Central memory CD8-positive, alpha-beta T cell (primary cell): Measurements from ENCODE around the gene TBX2.
"Not testable (repeated sequence)": the region's sequence is repeated elsewhere in the genome, so short reads cannot be mapped to it uniquely, and the experiment has no call there.

ENCODE experiments used
- ATAC-seq: fragments of 150-1000 bp; cut with Tn5 transposase; replicated peaks from 2 replicates; pipeline ENCODE4 v1.10.0; 2022; ENCODE audit warnings: mild to moderate bottlenecking, moderate FRiP score, moderate number of reproducible peaks; ENCODE audit not compliant: poor library complexity, severe bottlenecking; ENCODE audit errors: extremely low read depth
- DNase-seq, 2 donors: peaks; one replicate each; pipeline ENCODE4 v3.0.0; 2021; ENCODE audit warnings: low spot score in 2 of 2
- H3K27ac Mint-ChIP-seq: one replicate; pipeline ENCODE4 v1.8.0; 2022; ENCODE audit warnings: low read depth, mild to moderate bottlenecking, moderate library complexity, mixed read lengths
- H3K27me3 Mint-ChIP-seq: one replicate; pipeline ENCODE4 v1.8.0; 2022; ENCODE audit warnings: mixed read lengths
- H3K36me3 Mint-ChIP-seq: one replicate; pipeline ENCODE4 v1.8.0; 2022; ENCODE audit warnings: mild to moderate bottlenecking, moderate library complexity, mixed read lengths; ENCODE audit not compliant: insufficient read depth
- H3K4me1 Mint-ChIP-seq: one replicate; pipeline ENCODE4 v1.8.0; 2022; ENCODE audit warnings: mixed read lengths
- H3K4me3 Mint-ChIP-seq: one replicate; pipeline ENCODE4 v1.8.0; 2022; ENCODE audit warnings: mild to moderate bottlenecking, moderate library complexity, mixed read lengths
- H3K9me3 Mint-ChIP-seq: one replicate; pipeline ENCODE4 v1.8.0; 2022; ENCODE audit warnings: mixed read lengths

Gene TBX2

DNA sequence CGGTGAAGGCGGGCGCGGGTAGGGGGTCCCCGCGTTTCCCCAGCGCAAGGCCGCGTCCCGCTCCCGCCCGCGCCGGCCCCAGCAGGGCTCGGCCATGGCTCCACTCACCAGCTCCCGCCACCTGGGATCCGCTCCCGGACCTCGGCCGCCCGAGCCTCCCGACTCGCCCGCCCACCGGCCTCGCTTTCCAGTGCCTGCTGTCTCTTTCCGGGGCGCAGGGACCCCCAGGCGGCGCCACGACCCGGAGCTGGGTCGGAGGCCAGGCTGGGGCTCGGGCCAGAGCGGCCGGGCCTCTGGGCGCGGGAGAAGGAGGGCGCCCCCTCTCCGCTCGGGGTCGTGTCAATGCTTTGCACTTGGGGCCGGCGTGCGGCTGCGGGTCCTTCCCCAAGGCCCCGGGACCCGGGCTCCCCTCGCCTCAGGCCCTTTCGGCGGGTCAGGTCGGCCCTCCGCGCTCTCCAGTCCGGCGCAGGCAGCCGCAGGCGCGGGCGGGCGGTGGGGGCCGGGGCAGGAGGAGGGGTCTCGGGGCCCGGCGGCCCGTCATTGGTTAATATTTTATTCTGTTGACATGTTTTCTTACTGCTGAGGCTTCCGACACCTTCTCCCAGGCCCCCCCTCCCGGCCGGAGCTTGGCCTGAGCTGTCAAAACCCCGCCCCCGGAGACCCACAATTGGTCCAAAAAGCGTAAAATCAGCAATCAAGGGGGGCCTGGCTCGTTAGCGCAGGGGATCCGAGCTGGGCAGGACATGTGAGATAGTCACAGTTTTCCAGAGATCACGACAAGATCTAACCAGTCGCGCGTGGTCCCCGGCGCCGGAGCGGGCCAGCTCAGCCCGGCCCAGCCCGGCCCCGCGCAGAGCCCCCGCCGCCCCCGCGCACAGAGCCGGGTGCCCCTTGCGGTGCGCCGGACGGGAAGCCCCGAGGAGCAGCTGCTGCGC is at the start of gene TBX2:
Gene TBX2 (plus strand): TSS at position 713 of the 935 bp plus-strand sequence. CDS start 334 bp downstream, outside the sequence.
- DNase-seq = no peak
- Mint-ChIP-seq H3K27ac (peak within 1 kb of the TSS; percentile 36), H3K27me3 (peaks cover 67% of the 10 kb centered on the region), H3K36me3 (peaks cover 17% of the 10 kb centered on the region), H3K4me3 (peak within 1 kb of the TSS; percentile 71), H3K4me1 (peaks cover 31% of the 10 kb centered on the region), H3K9me3 (no peaks in the 10 kb centered on the region)
- no peak for ATAC-seq

DNA sequence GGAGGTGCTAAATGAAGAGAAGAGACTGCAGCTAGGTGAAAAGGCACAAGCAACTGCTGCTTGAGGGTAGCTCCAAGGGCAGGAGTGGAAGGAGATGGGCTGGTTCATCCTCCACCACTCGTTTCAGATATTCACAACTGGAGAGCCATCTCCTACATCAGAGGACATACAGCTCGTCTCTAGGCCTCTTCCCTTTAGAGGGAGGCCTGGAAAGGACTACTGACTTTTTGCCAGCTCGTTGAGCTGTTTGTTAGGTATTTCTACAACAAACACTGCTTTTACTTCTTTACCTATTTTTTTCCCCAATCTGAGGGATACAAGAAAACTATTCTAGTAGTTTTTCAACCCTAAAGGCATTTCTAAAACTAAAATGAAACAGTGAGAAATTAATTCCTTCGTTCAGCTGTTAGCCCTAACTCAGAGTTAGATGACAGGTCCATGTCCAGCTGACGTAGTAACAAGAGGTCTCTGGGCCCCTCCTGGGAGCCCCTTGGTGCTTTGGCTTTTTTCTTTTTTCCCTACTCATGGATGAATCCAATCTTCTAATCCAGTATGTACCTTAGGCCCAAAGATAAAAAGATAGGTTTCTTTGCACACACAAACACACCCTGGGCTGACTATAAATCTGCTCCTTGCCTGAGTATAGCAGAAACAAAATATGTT is 47.8 kb upstream of the TBX2 start:
- Mint-ChIP-seq H3K36me3 (no peaks in the 10 kb centered on the region), H3K9me3 (no peaks in the 10 kb centered on the region), H3K27me3 (no peaks in the 10 kb centered on the region), H3K27ac (no peak overlapping the region), H3K4me3 (no peak overlapping the region), H3K4me1 (no peaks in the 10 kb centered on the region)
- DNase-seq (no peak), ATAC-seq (no peak)

DNA sequence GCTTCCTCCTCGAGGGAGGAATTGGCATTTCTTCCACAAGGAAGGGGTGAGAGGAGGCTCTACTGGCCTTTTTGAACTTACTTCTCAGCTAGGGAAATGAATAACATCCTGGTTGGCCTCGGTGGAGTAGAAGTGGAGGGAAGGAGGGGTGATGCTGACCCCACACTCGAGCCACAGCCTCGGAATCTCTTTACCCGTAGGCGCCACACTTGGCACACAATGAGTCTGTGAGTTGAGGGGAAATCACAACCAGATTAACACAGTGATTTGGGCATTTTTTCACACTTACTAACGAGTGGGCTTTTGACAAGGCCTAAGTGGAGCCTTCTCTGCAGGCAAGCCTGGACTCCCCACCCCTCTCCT is 47.3 kb upstream of the TBX2 start:
- Mint-ChIP-seq H3K4me1 (no peaks in the 10 kb centered on the region), H3K27ac (no peak overlapping the region), H3K27me3 (no peaks in the 10 kb centered on the region), H3K9me3 (no peaks in the 10 kb centered on the region), H3K4me3 (no peak overlapping the region), H3K36me3 (no peaks in the 10 kb centered on the region)
- ATAC-seq (no peak), DNase-seq (no peak)

DNA sequence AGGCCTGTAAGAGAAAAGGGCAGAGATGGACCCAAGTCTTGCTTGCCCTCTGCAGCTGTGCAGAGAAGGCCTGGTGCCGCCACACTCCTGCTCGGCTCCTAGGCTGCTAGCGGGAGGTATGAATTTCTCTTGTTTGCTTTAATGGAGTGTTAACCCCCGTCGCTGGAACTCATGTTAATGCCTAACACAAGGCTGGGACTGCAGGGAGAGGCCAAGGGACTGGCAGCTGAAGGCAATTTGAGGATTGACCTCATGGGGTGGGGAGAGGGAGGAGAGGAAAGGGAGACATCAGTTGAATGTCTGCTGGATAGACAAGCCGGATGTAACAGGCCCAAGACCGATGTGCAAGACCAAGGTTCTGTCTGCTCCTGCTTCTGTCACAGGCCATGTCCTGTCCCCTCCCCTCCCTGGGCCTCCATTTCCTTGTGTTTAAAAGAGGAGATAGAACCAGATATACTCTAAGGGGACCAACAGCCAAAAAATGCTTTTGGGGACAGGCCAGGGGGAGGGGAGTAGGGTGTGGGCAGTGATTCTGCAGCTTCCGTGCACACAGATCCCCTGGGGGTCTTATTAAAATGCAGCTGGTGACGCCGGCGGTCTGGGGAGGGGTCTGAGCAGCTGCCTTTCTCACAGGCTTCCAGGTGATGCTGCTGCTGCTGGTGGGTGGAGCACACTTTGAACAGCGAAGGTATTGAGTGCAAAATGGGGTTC is 46.7 kb upstream of the TBX2 start:
- ATAC-seq (no peak), DNase-seq (no peak)
- H3K27me3 Mint-ChIP-seq = no peaks in the 10 kb centered on the region
- H3K36me3 Mint-ChIP-seq = no peaks in the 10 kb centered on the region
- H3K27ac Mint-ChIP-seq = no peak overlapping the region
- H3K4me3 Mint-ChIP-seq = no peak overlapping the region
- no peaks in the 10 kb centered on the region for H3K9me3 Mint-ChIP-seq
- no peaks in the 10 kb centered on the region for H3K4me1 Mint-ChIP-seq

DNA sequence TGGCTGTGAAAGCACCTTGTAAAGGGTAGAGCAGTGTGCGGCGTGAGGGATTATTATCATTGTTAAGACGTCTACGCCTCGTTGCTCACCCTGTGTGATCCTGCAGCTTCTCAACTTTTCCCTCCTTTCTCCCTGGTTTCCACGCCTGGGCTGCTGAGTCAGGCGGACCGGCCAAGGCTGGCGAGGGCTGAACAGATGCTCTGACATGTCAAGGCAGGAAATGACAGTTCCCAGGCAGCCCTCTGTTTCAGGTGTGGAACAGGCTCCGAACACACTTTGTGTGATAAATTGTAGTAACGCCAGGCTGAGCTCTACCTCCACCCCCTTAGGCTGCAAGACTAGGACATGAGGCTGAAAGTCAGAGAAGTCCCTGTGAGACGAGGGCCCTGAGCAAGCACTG is 46.0 kb upstream of the TBX2 start:
- no peaks in the 10 kb centered on the region for H3K36me3 Mint-ChIP-seq
- H3K9me3 Mint-ChIP-seq = no peaks in the 10 kb centered on the region
- no peaks in the 10 kb centered on the region for H3K27me3 Mint-ChIP-seq
- ATAC-seq = no peak
- no peaks in the 10 kb centered on the region for H3K4me1 Mint-ChIP-seq
- no peak overlapping the region for H3K27ac Mint-ChIP-seq
- H3K4me3 Mint-ChIP-seq = no peak overlapping the region
- no peak for DNase-seq

DNA sequence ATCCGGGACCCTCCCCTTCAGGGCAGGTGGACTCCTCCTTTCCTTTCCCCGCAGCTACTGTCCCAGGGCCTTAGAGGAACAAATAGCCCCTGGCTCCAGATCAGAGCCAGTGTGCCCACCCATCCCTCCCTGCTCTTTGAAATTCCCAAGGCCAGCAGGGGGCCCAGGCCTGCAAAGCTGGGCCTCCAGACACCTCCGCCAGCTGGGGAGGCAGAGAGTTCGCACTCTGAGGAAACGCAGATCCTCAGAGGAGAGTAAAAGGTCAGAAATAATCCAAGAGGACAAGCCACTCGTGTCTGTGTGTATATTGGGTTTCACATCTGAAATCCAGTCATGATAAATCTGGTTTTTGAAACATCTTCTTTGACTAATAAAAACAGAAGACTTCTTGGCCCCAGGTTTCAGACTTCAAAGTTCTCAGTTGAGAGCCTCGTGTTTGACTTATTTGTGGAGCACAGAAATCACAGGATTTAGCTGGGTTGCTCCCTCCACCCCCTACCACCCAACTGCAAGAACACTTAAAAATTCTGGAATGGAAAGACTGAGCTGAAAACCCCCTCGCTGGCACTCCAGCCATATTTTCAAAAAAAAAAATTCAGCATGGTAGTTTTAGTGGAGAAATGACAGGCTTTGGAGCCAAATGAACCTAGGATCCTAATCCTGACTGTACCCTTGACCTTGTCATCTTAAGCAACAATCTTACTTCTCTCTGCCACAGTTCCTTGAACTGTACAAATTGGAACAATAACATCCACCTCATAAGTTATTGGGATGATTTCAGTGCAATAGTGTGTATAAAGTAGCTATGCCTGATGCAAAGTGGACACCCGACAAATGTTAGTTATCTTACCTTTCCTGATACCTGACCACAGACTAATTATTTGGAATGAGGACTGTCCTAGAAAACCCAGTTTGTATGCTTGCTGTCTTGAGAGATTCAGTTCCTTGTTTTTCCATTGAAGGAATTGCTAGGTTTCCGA is 44.5 kb upstream of the TBX2 start:
- H3K4me1 Mint-ChIP-seq = no peaks in the 10 kb centered on the region
- no peaks in the 10 kb centered on the region for H3K27me3 Mint-ChIP-seq
- ATAC-seq (no peak), DNase-seq (no peak)
- no peaks in the 10 kb centered on the region for H3K36me3 Mint-ChIP-seq
- no peaks in the 10 kb centered on the region for H3K9me3 Mint-ChIP-seq
- H3K4me3 Mint-ChIP-seq = no peak overlapping the region
- no peak overlapping the region for H3K27ac Mint-ChIP-seq

DNA sequence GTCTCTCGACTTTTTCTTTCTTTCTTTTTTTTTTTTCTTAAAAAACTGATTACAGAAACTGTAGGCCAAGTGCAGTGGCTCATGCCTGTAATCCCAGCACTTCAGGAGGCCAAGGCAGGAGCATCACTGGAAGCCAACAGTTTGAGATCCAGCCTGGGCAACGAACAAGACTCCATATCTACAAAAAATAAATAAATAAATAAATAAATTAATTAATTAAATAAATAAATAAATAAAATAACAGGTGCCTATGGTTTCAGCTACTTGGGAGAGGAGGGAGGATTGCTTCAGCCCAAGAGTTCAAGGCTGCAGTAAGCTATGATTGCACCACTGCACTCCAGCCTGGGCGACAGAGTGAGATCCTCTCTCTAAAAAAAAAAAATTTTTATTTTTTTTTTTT is 42.6 kb upstream of the TBX2 start:
- H3K36me3 Mint-ChIP-seq, H3K9me3 Mint-ChIP-seq, DNase-seq, H3K27me3 Mint-ChIP-seq, H3K4me1 Mint-ChIP-seq, H3K4me3 Mint-ChIP-seq, ATAC-seq, H3K27ac Mint-ChIP-seq: not testable (repeated sequence)

DNA sequence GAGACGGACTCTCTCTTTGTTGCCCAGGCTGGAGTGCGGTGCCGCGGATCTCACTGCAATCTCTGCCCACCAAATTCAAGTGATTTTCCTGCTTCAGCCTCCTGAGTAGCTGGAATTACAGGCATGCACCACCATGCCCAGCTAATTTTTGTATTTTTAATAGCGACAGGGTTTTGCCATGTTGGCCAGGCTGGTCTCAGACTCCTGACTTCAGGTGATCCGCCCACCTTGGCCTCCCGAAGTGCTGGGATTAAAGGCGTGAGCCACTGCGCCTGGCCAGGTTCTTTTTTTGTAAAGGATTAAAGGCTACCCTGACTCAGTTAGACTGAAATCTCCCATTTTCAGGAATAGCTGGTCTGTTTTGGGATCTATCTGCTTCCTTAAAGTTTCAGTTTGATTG is 40.1 kb upstream of the TBX2 start:
- H3K27me3 Mint-ChIP-seq, H3K27ac Mint-ChIP-seq, H3K9me3 Mint-ChIP-seq: not testable (repeated sequence)

DNA sequence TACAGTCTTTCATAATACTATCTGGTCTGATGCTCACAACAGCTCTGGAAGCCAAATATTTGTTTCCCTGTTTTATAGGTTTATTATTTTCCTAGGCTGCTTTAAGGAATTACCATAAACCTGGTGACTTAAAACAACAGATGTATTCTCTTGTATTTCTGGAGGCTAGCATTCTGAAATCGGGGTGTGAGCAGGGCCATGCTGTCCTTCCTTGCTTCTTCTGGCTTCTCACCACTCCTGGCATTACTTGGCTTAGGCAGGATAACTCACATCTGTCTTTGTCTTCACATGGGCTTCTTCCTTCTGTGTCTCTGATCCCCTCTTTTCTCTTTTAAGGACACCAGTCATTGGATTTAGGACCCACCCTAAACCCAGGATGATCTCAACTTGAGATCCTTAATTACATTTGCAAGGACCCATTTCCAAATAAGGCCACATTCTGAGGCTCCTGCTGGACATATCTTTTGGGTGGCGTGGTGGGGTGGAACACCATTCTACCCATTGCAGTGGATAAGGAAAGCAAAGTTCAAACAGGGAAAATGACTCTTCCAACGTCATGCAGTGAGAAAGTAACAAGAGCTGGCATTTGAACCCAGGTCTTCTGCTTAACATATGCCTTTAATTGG is 39.2 kb upstream of the TBX2 start:
- no peak overlapping the region for H3K4me3 Mint-ChIP-seq
- H3K27me3 Mint-ChIP-seq = no peaks in the 10 kb centered on the region
- no peak overlapping the region for H3K27ac Mint-ChIP-seq
- H3K9me3 Mint-ChIP-seq = no peaks in the 10 kb centered on the region
- no peaks in the 10 kb centered on the region for H3K36me3 Mint-ChIP-seq
- no peaks in the 10 kb centered on the region for H3K4me1 Mint-ChIP-seq
- DNase-seq (no peak), ATAC-seq (no peak)

More for the DNA sequence above, 40.1 kb upstream of the TBX2 start:
- not testable (repeated sequence) for ATAC-seq, H3K36me3 Mint-ChIP-seq, DNase-seq, H3K4me1 Mint-ChIP-seq, H3K4me3 Mint-ChIP-seq

DNA sequence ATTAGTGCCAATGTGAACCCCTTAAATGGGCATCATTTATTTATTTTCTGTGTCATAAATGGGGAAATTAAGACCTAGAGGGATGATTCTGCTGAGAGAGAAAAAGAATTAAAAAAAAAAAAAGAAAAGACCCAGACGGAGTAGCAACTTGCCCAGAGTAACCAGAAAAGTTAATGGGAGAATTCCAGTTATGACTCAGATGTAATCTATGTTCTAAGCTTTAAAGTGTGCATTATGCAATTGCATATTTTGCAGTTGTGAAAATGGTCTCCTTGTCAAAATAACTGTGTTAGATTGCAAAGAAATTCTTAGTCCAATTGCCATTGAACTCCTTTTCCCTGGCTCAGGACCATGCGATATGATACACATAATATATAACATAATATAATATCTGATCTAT is 38.6 kb upstream of the TBX2 start:
- DNase-seq = no peak
- Mint-ChIP-seq H3K27ac (no peak overlapping the region), H3K4me1 (no peaks in the 10 kb centered on the region), H3K27me3 (no peaks in the 10 kb centered on the region), H3K4me3 (no peak overlapping the region), H3K36me3 (no peaks in the 10 kb centered on the region), H3K9me3 (no peaks in the 10 kb centered on the region)
- ATAC-seq = no peak

DNA sequence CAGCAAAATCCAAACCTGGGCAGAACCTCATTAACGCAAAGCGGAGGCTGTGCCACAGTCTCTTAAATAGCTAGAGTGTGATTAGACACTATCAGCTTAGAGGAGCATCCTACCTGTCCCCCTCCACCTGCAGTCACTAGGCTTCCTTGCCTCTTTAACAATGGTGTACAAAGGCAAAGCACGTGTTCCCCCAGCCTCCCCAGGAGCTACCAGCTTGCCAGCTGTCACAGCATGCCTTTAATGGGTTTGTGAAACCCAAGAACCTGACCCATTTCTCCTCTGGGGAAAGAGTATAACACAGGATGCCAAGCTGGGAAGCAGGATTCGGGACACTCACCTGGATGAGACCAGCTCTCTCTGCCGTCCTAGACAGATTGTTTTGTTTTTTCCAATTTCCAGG is 37.2 kb upstream of the TBX2 start:
- Mint-ChIP-seq H3K27ac (no peak overlapping the region), H3K4me3 (no peak overlapping the region), H3K9me3 (no peaks in the 10 kb centered on the region), H3K36me3 (no peaks in the 10 kb centered on the region), H3K4me1 (no peaks in the 10 kb centered on the region), H3K27me3 (no peaks in the 10 kb centered on the region)
- no peak for ATAC-seq
- DNase-seq = no peak
